Measurements from ENCODE around the gene ATXN1. TPM values are rescaled to one million over a fixed set of nuclear protein-coding genes. Genes with fewer than 3 reads are reported as not detected.

Gene ATXN1
- total and polyA plus RNA-seq, 2 donors from 2014 or later: 4.2 to 58.2 TPM

DNA sequence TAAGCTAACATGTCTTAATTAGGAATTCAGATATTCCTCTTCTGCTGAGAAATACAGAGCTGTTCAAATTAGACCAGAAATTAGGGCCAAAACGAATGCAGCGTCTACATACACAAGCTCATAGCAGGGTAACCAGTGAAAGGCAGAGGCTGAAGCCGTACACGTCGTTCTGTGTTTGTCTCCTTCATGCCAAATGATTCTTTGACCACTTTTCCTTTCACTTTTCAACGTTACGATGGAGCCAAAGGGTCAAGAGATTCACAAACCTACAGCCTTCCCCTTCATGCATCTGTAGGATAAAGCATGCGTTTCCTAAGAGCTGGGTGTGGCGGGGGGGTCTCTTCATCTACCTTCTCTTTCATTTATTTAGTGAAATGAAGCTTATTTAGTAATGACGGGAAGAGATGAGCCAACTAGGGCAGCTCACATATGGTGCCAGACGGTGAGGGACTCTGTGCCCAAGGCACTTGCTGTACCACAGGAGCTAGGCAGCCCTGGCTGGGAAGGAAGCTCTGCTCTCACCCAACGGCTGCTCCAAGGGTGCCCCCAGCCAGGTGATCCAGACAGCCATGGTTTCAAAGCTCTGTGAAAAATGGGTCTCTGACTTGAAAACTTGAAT, 178.0 kb downstream of the ATXN1 start:
- FAIRE-seq (no peak), DNase-seq (no peak)
- peaks cover 0 to 4% (median 0%) of the 10 kb centered on the region in 3 donors for H3K4me1 ChIP-seq (ENCODE audit: control insufficient read depth in 2 of 3, insufficient read depth in 2 of 3, low read depth in 1 of 3, low read length in 3 of 3)
- H3K27ac ChIP-seq (ENCODE audit: low read depth in 2 of 2, low read length in 2 of 2): no peak overlapping the region
- no peak overlapping the region for H3K9ac ChIP-seq (ENCODE audit: low read length in 3 of 3)
- no peaks in the 10 kb centered on the region for H3K9me3 ChIP-seq (ENCODE audit: control insufficient read depth in 2 of 3, insufficient read depth in 1 of 3, low read length in 3 of 3)
- TF ChIP-seq CTCF (IDR thresholded peaks at IDR 0.05; ENCODE audit: borderline replicate concordance, extremely low read depth, insufficient read depth): no peak
- intact Hi-C loops (cut with DNase I): no loop called here
- no peak overlapping the region for H3K4me3 ChIP-seq (ENCODE audit: low read length in 3 of 3)
- H3K36me3 ChIP-seq (ENCODE audit: control insufficient read depth in 2 of 3, insufficient read depth in 3 of 3, low read length in 3 of 3): peaks cover 0 to 9% (median 2%) of the 10 kb centered on the region in 3 donors
- H3K27me3 ChIP-seq (ENCODE audit: control insufficient read depth, insufficient read depth, low read length): no peaks in the 10 kb centered on the region

- TF ChIP-seq CTCF (IDR thresholded peaks at IDR 0.05; ENCODE audit: borderline replicate concordance, extremely low read depth, insufficient read depth): no peak
- Histone ChIP-seq H3K4me1 (ENCODE audit: control insufficient read depth in 2 of 3, insufficient read depth in 2 of 3, low read depth in 1 of 3, low read length in 3 of 3) (peaks cover 0 to 4% (median 0%) of the 10 kb centered on the region in 3 donors), H3K36me3 (ENCODE audit: control insufficient read depth in 2 of 3, insufficient read depth in 3 of 3, low read length in 3 of 3) (peaks cover 0 to 9% (median 2%) of the 10 kb centered on the region in 3 donors), H3K27ac (ENCODE audit: low read depth in 2 of 2, low read length in 2 of 2) (no peak overlapping the region), H3K27me3 (ENCODE audit: control insufficient read depth, insufficient read depth, low read length) (no peaks in the 10 kb centered on the region), H3K9ac (ENCODE audit: low read length in 3 of 3) (no peak overlapping the region), H3K4me3 (ENCODE audit: low read length in 3 of 3) (no peak overlapping the region), H3K9me3 (ENCODE audit: control insufficient read depth in 2 of 3, insufficient read depth in 1 of 3, low read length in 3 of 3) (no peaks in the 10 kb centered on the region)
- DNase-seq: no peak
- no peak for FAIRE-seq
- intact Hi-C loops (cut with DNase I): no loop called here
These were observed 178.7 kb downstream of the ATXN1 start for GRCh38 chr6:16582446-16583143.

GRCh38 chr6:16578695-16579285, 182.5 kb downstream of the ATXN1 start:
- H3K9ac ChIP-seq (ENCODE audit: low read length in 3 of 3): no peak overlapping the region
- intact Hi-C loops (cut with DNase I): no loop called here
- no peak overlapping the region for H3K4me3 ChIP-seq (ENCODE audit: low read length in 3 of 3)
- DNase-seq: no peak
- H3K36me3 ChIP-seq (ENCODE audit: control insufficient read depth in 2 of 3, insufficient read depth in 3 of 3, low read length in 3 of 3): peaks cover 0 to 9% (median 2%) of the 10 kb centered on the region in 3 donors
- H3K9me3 ChIP-seq (ENCODE audit: control insufficient read depth in 2 of 3, insufficient read depth in 1 of 3, low read length in 3 of 3): no peaks in the 10 kb centered on the region
- H3K27ac ChIP-seq (ENCODE audit: low read depth in 2 of 2, low read length in 2 of 2): no peak overlapping the region
- FAIRE-seq: no peak
- H3K4me1 ChIP-seq (ENCODE audit: control insufficient read depth in 2 of 3, insufficient read depth in 2 of 3, low read depth in 1 of 3, low read length in 3 of 3): peaks cover 0 to 4% (median 4%) of the 10 kb centered on the region in 3 donors
- no peak for TF ChIP-seq CTCF (IDR thresholded peaks at IDR 0.05; ENCODE audit: borderline replicate concordance, extremely low read depth, insufficient read depth)
- no peaks in the 10 kb centered on the region for H3K27me3 ChIP-seq (ENCODE audit: control insufficient read depth, insufficient read depth, low read length)
